ENCODE measurements around the gene PTPN1.

DNA sequence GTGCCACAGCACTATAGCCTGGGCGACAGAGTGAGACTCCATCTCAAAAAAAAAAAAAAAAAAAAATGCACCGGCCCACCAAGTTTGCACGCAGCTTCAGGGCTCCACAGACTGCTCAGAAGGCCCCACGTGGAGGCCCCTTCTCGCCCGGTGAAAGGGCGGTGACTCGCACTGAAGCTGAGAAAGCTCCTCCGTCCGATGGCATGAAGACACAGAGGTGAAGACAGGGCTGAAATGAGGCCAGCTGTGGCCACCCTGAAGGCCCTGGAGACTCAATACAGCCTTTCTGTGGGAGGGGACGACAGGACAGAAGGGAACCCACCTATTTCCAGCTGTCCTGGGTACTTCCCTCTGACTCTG is 84.0 kb downstream of the PTPN1 start:
- TF ChIP-seq, protein P1, sequence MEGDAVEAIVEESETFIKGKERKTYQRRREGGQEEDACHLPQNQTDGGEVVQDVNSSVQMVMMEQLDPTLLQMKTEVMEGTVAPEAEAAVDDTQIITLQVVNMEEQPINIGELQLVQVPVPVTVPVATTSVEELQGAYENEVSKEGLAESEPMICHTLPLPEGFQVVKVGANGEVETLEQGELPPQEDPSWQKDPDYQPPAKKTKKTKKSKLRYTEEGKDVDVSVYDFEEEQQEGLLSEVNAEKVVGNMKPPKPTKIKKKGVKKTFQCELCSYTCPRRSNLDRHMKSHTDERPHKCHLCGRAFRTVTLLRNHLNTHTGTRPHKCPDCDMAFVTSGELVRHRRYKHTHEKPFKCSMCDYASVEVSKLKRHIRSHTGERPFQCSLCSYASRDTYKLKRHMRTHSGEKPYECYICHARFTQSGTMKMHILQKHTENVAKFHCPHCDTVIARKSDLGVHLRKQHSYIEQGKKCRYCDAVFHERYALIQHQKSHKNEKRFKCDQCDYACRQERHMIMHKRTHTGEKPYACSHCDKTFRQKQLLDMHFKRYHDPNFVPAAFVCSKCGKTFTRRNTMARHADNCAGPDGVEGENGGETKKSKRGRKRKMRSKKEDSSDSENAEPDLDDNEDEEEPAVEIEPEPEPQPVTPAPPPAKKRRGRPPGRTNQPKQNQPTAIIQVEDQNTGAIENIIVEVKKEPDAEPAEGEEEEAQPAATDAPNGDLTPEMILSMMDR (IDR thresholded peaks at IDR 0.05), result no peak
- TF ChIP-seq POLR2A (IDR thresholded peaks at IDR 0.05), result no peak

All from Peyer's patch (tissue), 4 donors.